ENCODE data around the gene NGRN.

DNA sequence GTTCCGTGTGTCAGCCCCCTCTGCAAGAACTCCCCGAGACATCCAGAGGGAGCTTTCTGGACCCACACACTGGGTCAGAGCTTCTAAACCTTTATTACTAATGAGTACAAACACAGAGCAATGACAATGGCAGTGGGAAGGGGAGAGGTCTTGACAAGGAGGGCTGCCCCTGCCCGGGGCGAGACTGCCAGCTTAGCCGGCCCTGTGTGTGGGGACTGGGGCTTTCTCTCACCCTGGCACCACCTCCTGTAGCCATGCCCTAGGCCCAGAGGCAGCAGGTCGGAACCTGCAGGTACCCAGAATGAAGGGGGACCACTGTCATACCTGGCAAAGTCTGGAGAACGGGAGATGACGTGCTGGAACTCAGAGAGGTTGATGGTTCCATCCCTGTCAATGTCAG lies 34.9 kb upstream of the NGRN start:
- no peak for TF ChIP-seq CTCF (IDR thresholded peaks at IDR 0.05)
- TF ChIP-seq POLR2A (IDR thresholded peaks at IDR 0.05), result no peak

Data from esophagus squamous epithelium (tissue), 4 donors.